Endothelial cell of umbilical vein (primary cell): ENCODE data around the gene LPAR1. TPM values are rescaled to one million over a fixed set of nuclear protein-coding genes. Genes with fewer than 3 reads are reported as not detected.

ENCODE experiments used
- BruUV-seq: library from RNA; stranded (reverse); fragments of 400-500 nt; replicated peaks from 2 replicates; lab custom pipeline; 2021; lab: Mats Ljungman, UMichigan
- CTCF ChIA-PET: fragments of 300-600, 350-600 bp; sonication (Branson Sonifier 250); formaldehyde crosslinking; loops from one replicate; lab custom pipeline; 2021; ENCODE audit warnings: antibody characterized with exemption, inconsistent platforms; lab: Charles Lee
- POLR2A ChIA-PET: fragments of 300-600, 350-600 bp; sonication (Branson Sonifier 250); formaldehyde crosslinking; loops from one replicate; lab custom pipeline; 2021; ENCODE audit warnings: antibody characterized with exemption, inconsistent platforms; lab: Charles Lee
- DNase-seq: peaks from one replicate; pipeline ENCODE4 v3.0.0-alpha.2; 2011; ENCODE audit warnings: low read depth, low spot score
- FAIRE-seq: peaks from 2 replicates; lab custom pipeline; 2011; peaks lifted over from hg19 to GRCh38; lab: Jason Lieb, UNC
- H2AFZ ChIP-seq: 2 replicates; pipeline ENCODE4 v1.6.0; 2012; ENCODE audit warnings: low read depth, low read length, control low read depth, inconsistent platforms
- H3K27ac ChIP-seq: 2 replicates; pipeline ENCODE4 v1.5.1; 2011; ENCODE audit warnings: low read depth, mild to moderate bottlenecking, control low read depth, low read length, moderate library complexity; ENCODE audit not compliant: insufficient read depth
- H3K27me3 ChIP-seq, 2 experiments: 2 replicates each; pipeline versions ENCODE4 v1.6.0 to v1.6.1; 2011; ENCODE audit warnings: low read length in 2 of 2, mixed read lengths in 1 of 2; ENCODE audit not compliant: control insufficient read depth in 2 of 2, insufficient read depth in 2 of 2
- H3K36me3 ChIP-seq, 2 experiments: 2 replicates in 1 of 2; 3 replicates in 1 of 2; pipeline ENCODE4 v1.5.1; 2011; ENCODE audit warnings: low read length in 2 of 2, mild to moderate bottlenecking in 1 of 2, moderate library complexity in 1 of 2; ENCODE audit not compliant: control insufficient read depth in 2 of 2, insufficient read depth in 2 of 2; ENCODE audit errors: extremely low read depth in 1 of 2
- H3K4me1 ChIP-seq: 3 replicates; pipeline ENCODE4 v1.5.1; 2011; ENCODE audit warnings: mild to moderate bottlenecking, low read length; ENCODE audit not compliant: control insufficient read depth, insufficient read depth; ENCODE audit errors: extremely low read depth
- H3K4me2 ChIP-seq: 2 replicates; pipeline ENCODE4 v1.6.1; 2011; ENCODE audit warnings: low read length, control low read depth, mixed read lengths; ENCODE audit not compliant: insufficient read depth
- H3K4me3 ChIP-seq, 3 experiments: fragments of 200-600 bp in 1 of 3; sonication (generic), shearing (Covaris generic) in 1 of 3; replicated peaks in 1 of 3; 2 replicates each; pipeline ENCODE4 v1.5.1; 2011 to 2016; ENCODE audit warnings: control low read depth in 3 of 3, low read length in 3 of 3, mild to moderate bottlenecking in 2 of 3, inconsistent platforms in 1 of 3, low read depth in 1 of 3, moderate library complexity in 1 of 3; ENCODE audit not compliant: insufficient read depth in 1 of 3
- H3K79me2 ChIP-seq: 2 replicates; pipeline ENCODE4 v1.6.0; 2012; ENCODE audit warnings: low read length, inconsistent platforms; ENCODE audit not compliant: control insufficient read depth, insufficient read depth
- H3K9ac ChIP-seq: replicated peaks from 2 replicates; pipeline ENCODE3; 2011; ENCODE audit warnings: low read length, control low read depth; ENCODE audit not compliant: insufficient read depth; ENCODE audit errors: extremely low read depth
- H3K9me1 ChIP-seq: replicated peaks from 3 replicates; pipeline ENCODE4 v1.6.0; 2011; ENCODE audit warnings: mild to moderate bottlenecking, low read length; ENCODE audit not compliant: control insufficient read depth, insufficient read depth; ENCODE audit errors: extremely low read depth
- H3K9me3 ChIP-seq: replicated peaks from 2 replicates; pipeline ENCODE4 v1.5.1; 2012; ENCODE audit warnings: low read length, inconsistent platforms; ENCODE audit not compliant: control insufficient read depth, insufficient read depth
- H4K20me1 ChIP-seq: replicated peaks from 2 replicates; pipeline ENCODE3; 2011; ENCODE audit warnings: mild to moderate bottlenecking, low read length; ENCODE audit not compliant: control insufficient read depth, insufficient read depth; ENCODE audit errors: extremely low read depth
- CTCF ChIP-seq, 2 donors: IDR thresholded peaks; 1 replicate in 1 of 2; 2 replicates in 1 of 2; pipeline ENCODE4 v1.5.1; 2011; ENCODE audit warnings: low read length in 2 of 2, mild to moderate bottlenecking in 2 of 2, moderate library complexity in 2 of 2, control low read depth in 1 of 2, inconsistent platforms in 1 of 2, low read depth in 1 of 2; ENCODE audit not compliant: insufficient read depth in 1 of 2; ENCODE audit errors: extremely low read depth in 1 of 2
- EZH2 ChIP-seq: IDR thresholded peaks from 2 replicates; pipeline ENCODE4 v1.6.1; 2012; ENCODE audit warnings: borderline replicate concordance, low read depth, mild to moderate bottlenecking, moderate library complexity, low read length, inconsistent platforms; ENCODE audit not compliant: severe bottlenecking
- FOS ChIP-seq: IDR thresholded peaks from 2 replicates; pipeline ENCODE4 v1.6.1; 2011; ENCODE audit warnings: mild to moderate bottlenecking, low read length, moderate library complexity, borderline replicate concordance; ENCODE audit not compliant: insufficient read depth
- GATA2 ChIP-seq: IDR thresholded peaks from 2 replicates; pipeline ENCODE4 v1.7.0; 2011; ENCODE audit warnings: low read depth, mild to moderate bottlenecking, moderate library complexity, mixed read lengths, low read length; ENCODE audit not compliant: insufficient read length, insufficient read depth
- JUN ChIP-seq: IDR thresholded peaks from 2 replicates; pipeline ENCODE4 v1.6.1; 2011; ENCODE audit warnings: borderline replicate concordance, low read depth; ENCODE audit not compliant: insufficient read length, insufficient read depth
- MAX ChIP-seq: IDR thresholded peaks from 2 replicates; pipeline ENCODE4 v1.6.1; 2011; ENCODE audit not compliant: insufficient read depth, insufficient read length
- MYC ChIP-seq: IDR thresholded peaks from one replicate; pipeline ENCODE4 v1.6.1; 2011; ENCODE audit warnings: mild to moderate bottlenecking, low read depth, low read length
- POLR2A ChIP-seq: IDR thresholded peaks from 2 replicates; pipeline ENCODE4 v1.6.1; 2012; ENCODE audit warnings: low read depth, mild to moderate bottlenecking, control low read depth, low read length
- POLR2AphosphoS5 ChIP-seq: IDR thresholded peaks from 2 replicates; pipeline ENCODE4 v1.6.1; 2012; ENCODE audit warnings: low read depth, mild to moderate bottlenecking, control low read depth, low read length, moderate library complexity; ENCODE audit not compliant: insufficient read depth
- dilution Hi-C: fragments of 300-500 bp; cut with MboI; formaldehyde crosslinking; loops from one replicate; pipeline ENCODE4 v1.15.0; 2019; ENCODE audit warnings: low sequenced_read_pairs; ENCODE audit not compliant: extremely low pct_ligation_motif_present
- intact Hi-C: fragments of 100-400 bp; cut with micrococcal nuclease; formaldehyde crosslinking; loops from one replicate; pipeline ENCODE4 v1.10.0; 2022
- polyA plus RNA-seq, 4 experiments: library from polyadenylated mRNA; depleted of rRNA in 3 of 4; stranded (reverse) in 3 of 4; unstranded in 1 of 4; fragments of >200 nt; gene quantifications; 2 replicates each; pipeline versions ENCODE4 v1.2.1 to v1.2.3, GENCODE V29; 2011 to 2012; ENCODE audit warnings: missing spikeins in 1 of 4
- total RNA-seq: library from RNA; stranded (reverse); gene quantifications from 2 replicates; pipeline ENCODE4 v1.2.3, GENCODE V29; 2021

The LPAR1 gene
- total and polyA plus RNA-seq, 2 donors (not counting 3 experiments of a cell fraction or from before 2014, with no cell fraction given): 0.88 to 3.0 TPM

- no peak overlapping the region for H2AFZ ChIP-seq
- H3K27me3 ChIP-seq: no peaks in the 10 kb centered on the region
- POLR2A ChIA-PET: no interaction called here
- no peaks in the 10 kb centered on the region for H3K4me1 ChIP-seq
- H3K9me1 ChIP-seq: no peaks in the 10 kb centered on the region
- H3K9ac ChIP-seq: no peak overlapping the region
- BruUV-seq: no TSS peak
- intact Hi-C loops (no loop called here), dilution Hi-C loops (no loop called here)
- no peak overlapping the region for H3K4me3 ChIP-seq
- TF ChIP-seq EZH2 (no peak), FOS (no peak), POLR2A (no peak), POLR2AphosphoS5 (no peak), MAX (no peak), GATA2 (no peak), MYC (no peak), CTCF (IDR thresholded peaks at IDR 0.05; ENCODE audit: extremely low read depth in 1 of 2, insufficient read depth in 1 of 2, low read depth in 1 of 2, low read length in 2 of 2) (no peak), JUN (no peak)
- H3K27ac ChIP-seq: no peak overlapping the region
- no peaks in the 10 kb centered on the region for H3K9me3 ChIP-seq
- no peaks in the 10 kb centered on the region for H4K20me1 ChIP-seq
- no peak for DNase-seq
- no peaks in the 10 kb centered on the region for H3K79me2 ChIP-seq
- CTCF ChIA-PET: no interaction called here
- H3K36me3 ChIP-seq: no peaks in the 10 kb centered on the region
- FAIRE-seq: no peak
- no peak overlapping the region for H3K4me2 ChIP-seq
These were observed 24.6 kb downstream of the LPAR1 start for GRCh38 chr9:111013707-111014106.
